PC-3 (cell line): Measurements from ENCODE around the gene FCN2. TPM values are rescaled to one million over a fixed set of nuclear protein-coding genes. Genes with fewer than 3 reads are reported as not detected.

Source experiments
- ATAC-seq: fragments of 200-7000 bp; cut with Tn5 transposase; 2 replicates; pipeline ENCODE4 v1.9.1; 2020; ENCODE audit warnings: mild to moderate bottlenecking, moderate library complexity
- BruUV-seq: library from RNA; stranded (reverse); fragments of 400-500 nt; replicated peaks from 2 replicates; lab custom pipeline; 2021; lab: Mats Ljungman, UMichigan
- CTCF ChIA-PET: fragments of 300-600 bp; sonication (Branson Sonifier 250); formaldehyde crosslinking; loops from one replicate; lab custom pipeline; 2022; ENCODE audit warnings: antibody characterized with exemption; lab: Charles Lee
- POLR2A ChIA-PET: fragments of 300-600 bp; sonication (Branson Sonifier 250); formaldehyde crosslinking; loops from one replicate; lab custom pipeline; 2022; ENCODE audit warnings: antibody characterized with exemption; ENCODE audit not compliant: unreplicated experiment; lab: Charles Lee
- DNase-seq: peaks from one replicate; pipeline ENCODE4 v3.0.0-alpha.2; 2015
- H2AFZ ChIP-seq: fragments of 300-600 bp; sonication (generic); 2 replicates; pipeline ENCODE4 v1.6.0; 2016; ENCODE audit warnings: antibody characterized with exemption, low read length
- H3F3A ChIP-seq: fragments of 300-600 bp; sonication (generic); one replicate; pipeline ENCODE4 v1.6.0; 2017; ENCODE audit warnings: antibody characterized with exemption, low read length, control low read depth, mild to moderate bottlenecking; ENCODE audit not compliant: unreplicated experiment
- H3K27ac ChIP-seq: fragments of 300-600 bp; sonication (generic); 2 replicates; pipeline ENCODE4 v1.5.1; 2016; ENCODE audit warnings: mild to moderate bottlenecking, low read length
- H3K27me3 ChIP-seq: fragments of 300-600 bp; sonication (generic); 2 replicates; pipeline ENCODE4 v1.6.1; 2016; ENCODE audit warnings: low read length, mixed read lengths
- H3K36me3 ChIP-seq: fragments of 300-600 bp; sonication (generic); 2 replicates; pipeline ENCODE4 v1.6.1; 2016; ENCODE audit warnings: low read depth, mixed run types, low read length, mixed read lengths
- H3K4me1 ChIP-seq: fragments of 300-600 bp; sonication (generic); 2 replicates; pipeline ENCODE4 v1.5.1; 2016; ENCODE audit warnings: low read length; ENCODE audit not compliant: insufficient read depth
- H3K4me2 ChIP-seq: fragments of 300-600 bp; sonication (generic); 2 replicates; pipeline ENCODE4 v1.6.0; 2016; ENCODE audit warnings: low read length
- H3K4me3 ChIP-seq: fragments of 300-600 bp; sonication (generic); 2 replicates; pipeline ENCODE4 v1.5.1; 2016; ENCODE audit warnings: mild to moderate bottlenecking, low read length, mixed read lengths
- H3K79me2 ChIP-seq: fragments of 300-600 bp; sonication (generic); 2 replicates; pipeline ENCODE4 v1.6.1; 2017; ENCODE audit warnings: low read length, mixed read lengths
- H3K9ac ChIP-seq: fragments of 300-600 bp; sonication (generic); 2 replicates; pipeline ENCODE4 v1.6.0; 2016; ENCODE audit warnings: mild to moderate bottlenecking, low read length
- H3K9me2 ChIP-seq: fragments of 300-600 bp; sonication (generic); replicated peaks from 2 replicates; pipeline ENCODE4 v1.6.1; 2016; ENCODE audit warnings: mixed run types, low read length, mixed read lengths
- H3K9me3 ChIP-seq: fragments of 300-600 bp; sonication (generic); 2 replicates; pipeline ENCODE4 v1.6.1; 2016; ENCODE audit warnings: low read length, mixed read lengths
- H4K20me1 ChIP-seq: fragments of 300-600 bp; sonication (generic); 2 replicates; pipeline ENCODE4 v1.6.1; 2016; ENCODE audit warnings: low read length, mixed read lengths
- EZH2 ChIP-seq: fragments of 300-600 bp; sonication (generic); IDR thresholded peaks from one replicate; pipeline ENCODE4 v1.6.1; 2017; ENCODE audit warnings: antibody characterized with exemption, mild to moderate bottlenecking, low read length; ENCODE audit not compliant: unreplicated experiment
- EZH2phosphoT487 ChIP-seq: fragments of 300-600 bp; sonication (generic); IDR thresholded peaks from 2 replicates; pipeline ENCODE4 v1.6.1; 2018; ENCODE audit warnings: mild to moderate bottlenecking, antibody characterized with exemption, low read length, borderline replicate concordance
- intact Hi-C: fragments of 100-400 bp; cut with micrococcal nuclease; formaldehyde crosslinking; loops from 2 replicates; pipeline ENCODE4 v1.9.0; 2023
- total RNA-seq: library from RNA; depleted of rRNA; stranded (reverse); fragments of >200 nt; gene quantifications from 2 replicates; pipeline ENCODE4 v1.2.3, GENCODE V29; 2014
- TF ChIP-seq, protein P1 (sequence below): fragments of 300-600 bp; sonication (generic); conservative IDR thresholded peaks from 2 replicates; pipeline ENCODE4 v1.5.1; 2017; ENCODE audit warnings: antibody characterized with exemption, low read depth, mild to moderate bottlenecking, low read length

FCN2 gene
- total RNA-seq, 1 experiment from 2014 or later, result not detected

DNA sequence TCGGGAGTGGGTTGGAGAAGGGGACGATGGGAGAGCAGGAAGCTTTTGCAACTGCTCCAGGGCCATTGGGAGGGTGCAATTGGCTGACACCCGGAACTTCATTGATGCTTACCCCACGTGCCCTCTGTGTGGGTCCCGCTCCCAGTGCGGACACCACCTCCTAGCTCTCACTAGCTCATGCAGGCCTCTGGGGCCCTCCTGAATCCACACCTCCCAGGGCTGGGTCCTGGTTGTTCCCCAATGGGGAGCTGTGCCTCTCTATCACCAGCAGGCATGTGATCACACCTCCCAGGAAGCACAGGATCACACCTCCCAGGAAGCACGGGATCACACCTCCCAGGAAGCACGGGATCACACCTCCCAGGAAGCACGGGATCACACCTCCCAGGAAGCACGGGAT is 32.1 kb upstream of the FCN2 start:
- DNase-seq, result no peak
- no peak overlapping the region for H2AFZ ChIP-seq
- intact Hi-C loops, result no loop called here
- TF ChIP-seq EZH2phosphoT487 (no peak), EZH2 (no peak)
- TF ChIP-seq, protein P1, sequence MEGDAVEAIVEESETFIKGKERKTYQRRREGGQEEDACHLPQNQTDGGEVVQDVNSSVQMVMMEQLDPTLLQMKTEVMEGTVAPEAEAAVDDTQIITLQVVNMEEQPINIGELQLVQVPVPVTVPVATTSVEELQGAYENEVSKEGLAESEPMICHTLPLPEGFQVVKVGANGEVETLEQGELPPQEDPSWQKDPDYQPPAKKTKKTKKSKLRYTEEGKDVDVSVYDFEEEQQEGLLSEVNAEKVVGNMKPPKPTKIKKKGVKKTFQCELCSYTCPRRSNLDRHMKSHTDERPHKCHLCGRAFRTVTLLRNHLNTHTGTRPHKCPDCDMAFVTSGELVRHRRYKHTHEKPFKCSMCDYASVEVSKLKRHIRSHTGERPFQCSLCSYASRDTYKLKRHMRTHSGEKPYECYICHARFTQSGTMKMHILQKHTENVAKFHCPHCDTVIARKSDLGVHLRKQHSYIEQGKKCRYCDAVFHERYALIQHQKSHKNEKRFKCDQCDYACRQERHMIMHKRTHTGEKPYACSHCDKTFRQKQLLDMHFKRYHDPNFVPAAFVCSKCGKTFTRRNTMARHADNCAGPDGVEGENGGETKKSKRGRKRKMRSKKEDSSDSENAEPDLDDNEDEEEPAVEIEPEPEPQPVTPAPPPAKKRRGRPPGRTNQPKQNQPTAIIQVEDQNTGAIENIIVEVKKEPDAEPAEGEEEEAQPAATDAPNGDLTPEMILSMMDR, result no peak
- no peak overlapping the region for H3K4me3 ChIP-seq
- no peak overlapping the region for H3K4me2 ChIP-seq
- H3K79me2 ChIP-seq, result no peaks in the 10 kb centered on the region
- H3K9me2 ChIP-seq, result no peaks in the 10 kb centered on the region
- H3K4me1 ChIP-seq, result no peaks in the 10 kb centered on the region
- no TSS peak for BruUV-seq
- no peaks in the 10 kb centered on the region for H3K36me3 ChIP-seq
- H3K9ac ChIP-seq, result no peak overlapping the region
- ChIA-PET CTCF (no interaction called here), POLR2A (no interaction called here)
- 0 out of 2 replicates have a peak, but pooled peaks cover 3% of the 10 kb centered on the region for H3K27me3 ChIP-seq
- H4K20me1 ChIP-seq, result no peaks in the 10 kb centered on the region
- H3K27ac ChIP-seq, result no peak overlapping the region
- H3F3A ChIP-seq, result no peaks in the 10 kb centered on the region
- no peaks in the 10 kb centered on the region for H3K9me3 ChIP-seq
- ATAC-seq, result no peak

DNA sequence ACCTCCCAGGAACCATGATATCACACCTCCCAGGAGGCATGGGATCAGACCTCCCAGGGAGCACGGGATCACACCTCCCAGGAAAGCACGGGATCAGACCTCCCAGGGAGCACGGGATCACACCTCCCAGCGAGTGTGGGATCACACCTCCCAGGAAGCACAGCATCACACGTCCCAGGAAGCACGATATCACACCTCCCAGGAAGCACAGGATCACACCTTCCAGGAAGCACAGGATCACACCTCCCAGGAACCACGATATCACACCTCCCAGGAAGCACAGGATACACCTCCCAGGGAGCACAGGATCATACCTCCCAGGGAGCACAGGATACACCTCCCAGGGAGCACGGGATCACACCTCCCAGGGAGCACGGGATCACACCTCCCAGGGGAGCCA is 30.0 kb upstream of the FCN2 start:
- TF ChIP-seq, protein P1, result no peak
- TF ChIP-seq EZH2 (no peak), EZH2phosphoT487 (no peak)
- CTCF ChIA-PET, result no interaction called here
- Histone ChIP-seq H3K4me2 (no peak overlapping the region), H3K9ac (no peak overlapping the region), H3K9me2 (no peaks in the 10 kb centered on the region), H3K27ac (no peak overlapping the region), H3K36me3 (no peaks in the 10 kb centered on the region), H3K9me3 (no peaks in the 10 kb centered on the region), H2AFZ (no peak overlapping the region), H3K27me3 (0 out of 2 replicates have a peak, but pooled peaks cover 12% of the 10 kb centered on the region), H3K4me1 (no peaks in the 10 kb centered on the region), H3F3A (no peaks in the 10 kb centered on the region), H4K20me1 (no peaks in the 10 kb centered on the region), H3K4me3 (no peak overlapping the region), H3K79me2 (no peaks in the 10 kb centered on the region)
- no peak for ATAC-seq
- no TSS peak for BruUV-seq
- POLR2A ChIA-PET, result no interaction called here
- no peak for DNase-seq
- intact Hi-C loops, result no loop called here

DNA sequence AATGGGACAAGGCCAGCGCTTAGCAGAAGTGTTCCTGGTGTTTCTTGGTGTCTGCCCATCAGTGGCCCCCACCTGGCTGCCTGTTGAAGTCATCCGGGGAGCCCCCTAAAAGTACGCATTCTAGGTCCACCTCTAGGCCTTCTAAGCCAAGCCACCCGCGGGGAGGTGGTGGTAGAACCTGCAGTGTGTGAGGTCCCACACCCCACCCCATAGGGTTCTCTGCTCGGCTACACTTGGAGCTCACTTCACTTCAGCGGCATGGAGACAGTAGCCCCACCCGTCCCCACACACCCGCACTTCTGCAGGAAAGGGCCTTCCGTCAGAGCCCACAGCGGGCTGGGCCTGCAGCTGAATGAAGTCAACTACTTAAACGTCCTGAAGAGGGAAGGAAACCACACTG is 29.6 kb upstream of the FCN2 start:
- Histone ChIP-seq H3K9me2 (no peaks in the 10 kb centered on the region), H3F3A (no peaks in the 10 kb centered on the region), H3K4me2 (no peak overlapping the region), H2AFZ (no peak overlapping the region), H3K79me2 (no peaks in the 10 kb centered on the region), H3K27ac (no peak overlapping the region), H3K27me3 (0 out of 2 replicates have a peak, but pooled peaks cover 12% of the 10 kb centered on the region), H3K4me1 (no peaks in the 10 kb centered on the region), H3K9me3 (no peaks in the 10 kb centered on the region), H4K20me1 (no peaks in the 10 kb centered on the region), H3K4me3 (no peak overlapping the region), H3K36me3 (no peaks in the 10 kb centered on the region), H3K9ac (no peak overlapping the region)
- no TSS peak for BruUV-seq
- DNase-seq, result no peak
- ChIA-PET POLR2A (no interaction called here), CTCF (no interaction called here)
- intact Hi-C loops, result no loop called here
- no peak for ATAC-seq
- no peak for TF ChIP-seq EZH2phosphoT487
- TF ChIP-seq, protein P1, result no peak
- no peak for TF ChIP-seq EZH2
